Midbrain (tissue), 1 donor: Measurements from ENCODE around the gene ATE1.

ENCODE experiments used
- DNase-seq: peaks from one replicate; lab custom pipeline; 2025; lab: John Stamatoyannopoulos, UW

Gene ATE1

GRCh38 chr10:121695731-121696464, 231.9 kb downstream of the ATE1 start:
- DNase-seq, result no peak

- DNase-seq, result no peak
Measured at GRCh38 chr10:121694966-121695643, 232.7 kb downstream of the ATE1 start.

GRCh38 chr10:121694327-121694965, 233.4 kb downstream of the ATE1 start:
- DNase-seq, result no peak

GRCh38 chr10:121692626-121693025, 235.2 kb downstream of the ATE1 start:
- no peak for DNase-seq

- no peak for DNase-seq
Measured at GRCh38 chr10:121690970-121691369, 236.9 kb downstream of the ATE1 start.
